Esophagus squamous epithelium (tissue), 5 donors: ENCODE measurements around the gene TPM1. TPM values are rescaled to one million over a fixed set of nuclear protein-coding genes. Genes with fewer than 3 reads are reported as not detected.

ENCODE experiments used
- DNase-seq: peaks from one replicate; lab custom pipeline; 2025; lab: John Stamatoyannopoulos, UW
- H3K27ac ChIP-seq, 4 donors: fragments of 200-600 bp; sonication (generic); one replicate each; pipeline ENCODE4 v1.5.1; 2016 to 2019; ENCODE audit warnings: mild to moderate bottlenecking in 1 of 4
- H3K27me3 ChIP-seq, 4 donors: fragments of 200-600 bp; sonication (generic); 1 replicate in 3 of 4; 2 replicates in 1 of 4; pipeline versions ENCODE4 v1.5.1 to v1.6.0; 2017 to 2021; ENCODE audit warnings: antibody characterized with exemption in 1 of 4
- H3K36me3 ChIP-seq, 3 donors: fragments of 200-600 bp; sonication (generic); one replicate each; pipeline ENCODE4 v1.5.1; 2016 to 2019
- H3K4me1 ChIP-seq, 3 donors: fragments of 200-600 bp; sonication (generic); one replicate each; pipeline ENCODE4 v1.5.1; 2017 to 2019
- H3K4me3 ChIP-seq, 4 donors: fragments of 200-600 bp; sonication (generic); 1 replicate in 3 of 4; 2 replicates in 1 of 4; pipeline ENCODE4 v1.5.1; 2016 to 2019; ENCODE audit warnings: mild to moderate bottlenecking in 2 of 4, moderate library complexity in 1 of 4
- H3K9me3 ChIP-seq, 3 donors: fragments of 200-600 bp; sonication (generic); one replicate each; pipeline ENCODE4 v1.5.1; 2016 to 2019
- CTCF ChIP-seq, 6 experiments: fragments of 450-650 bp in 4 of 6; fragments of 200-600 bp in 2 of 6; sonication (generic) in 2 of 6; IDR thresholded peaks; one replicate each; pipeline ENCODE4 v1.5.1; 2016 to 2019; ENCODE audit warnings: antibody characterized with exemption in 6 of 6, mild to moderate bottlenecking in 4 of 6, moderate library complexity in 4 of 6
- POLR2A ChIP-seq, 4 donors: fragments of 450-650 bp; IDR thresholded peaks; one replicate each; pipeline ENCODE4 v1.6.1; 2017; ENCODE audit warnings: antibody characterized with exemption in 4 of 4, mild to moderate bottlenecking in 4 of 4, moderate library complexity in 3 of 4
- WGBS, 2 donors: methylation state at CpG; one replicate each; pipeline ENCODE4 v1.1.5; 2018; 5-methylcytosine and 5-hydroxymethylcytosine counted together
- intact Hi-C: fragments of 100-400 bp; cut with DNase I; formaldehyde crosslinking; loops from one replicate; pipeline ENCODE4 v1.15.0; 2022
- total RNA-seq, 4 donors: library from RNA; depleted of rRNA; stranded (reverse); fragments of >200 nt; gene quantifications; one replicate each; pipeline ENCODE4 v1.1.0, GENCODE V29; 2016
- donor health status: DM: yes; HTN: yes; CAD: no.

The TPM1 gene
- total RNA-seq, 4 donors from 2014 or later = 44.3 to 680 (median 138) TPM

GRCh38 chr15:63073497-63074172 lies 31.1 kb downstream of the TPM1 start:
- intact Hi-C loops = no loop called here
- DNase-seq = no peak
- H3K4me1 ChIP-seq = peaks cover 0 to 16% (median 0%) of the 10 kb centered on the region in 3 donors
- TF ChIP-seq CTCF (IDR thresholded peaks at IDR 0.05) = no peak
- no peak for TF ChIP-seq POLR2A (IDR thresholded peaks at IDR 0.05)
- H3K27me3 ChIP-seq = peaks cover 0 to 7% (median 0%) of the 10 kb centered on the region in 4 donors
- no peak overlapping the region for H3K4me3 ChIP-seq
- 57 to 58% methylated on average over 9 of the region's 9 CpGs for WGBS, 2 donors
- H3K9me3 ChIP-seq = no peaks in the 10 kb centered on the region
- H3K36me3 ChIP-seq = peaks cover 0 to 8% (median 0%) of the 10 kb centered on the region in 3 donors
- peak overlapping the region in 2 of 4 donors; percentile 34 to 55 for H3K27ac ChIP-seq

- 58 to 68% methylated on average over 16 to 17 of the region's 17 CpGs for WGBS, 2 donors
- peaks cover 0 to 16% (median 0%) of the 10 kb centered on the region in 3 donors for H3K4me1 ChIP-seq
- H3K27ac ChIP-seq = peak overlapping the region in 3 of 4 donors; percentile 12 to 55 (median 43)
- H3K36me3 ChIP-seq = peaks cover 0 to 7% (median 0%) of the 10 kb centered on the region in 3 donors
- H3K4me3 ChIP-seq = peak overlapping the region in 1 of 4 donors; percentile 13
- H3K9me3 ChIP-seq = no peaks in the 10 kb centered on the region
- H3K27me3 ChIP-seq = peaks cover 0 to 7% (median 0%) of the 10 kb centered on the region in 4 donors
- TF ChIP-seq POLR2A (IDR thresholded peaks at IDR 0.05) (no peak), CTCF (IDR thresholded peaks at IDR 0.05) (no peak)
- intact Hi-C loops = no loop called here
- DNase-seq = no peak
Observed at GRCh38 chr15:63075015-63075983, 32.8 kb downstream of the TPM1 start.

DNA sequence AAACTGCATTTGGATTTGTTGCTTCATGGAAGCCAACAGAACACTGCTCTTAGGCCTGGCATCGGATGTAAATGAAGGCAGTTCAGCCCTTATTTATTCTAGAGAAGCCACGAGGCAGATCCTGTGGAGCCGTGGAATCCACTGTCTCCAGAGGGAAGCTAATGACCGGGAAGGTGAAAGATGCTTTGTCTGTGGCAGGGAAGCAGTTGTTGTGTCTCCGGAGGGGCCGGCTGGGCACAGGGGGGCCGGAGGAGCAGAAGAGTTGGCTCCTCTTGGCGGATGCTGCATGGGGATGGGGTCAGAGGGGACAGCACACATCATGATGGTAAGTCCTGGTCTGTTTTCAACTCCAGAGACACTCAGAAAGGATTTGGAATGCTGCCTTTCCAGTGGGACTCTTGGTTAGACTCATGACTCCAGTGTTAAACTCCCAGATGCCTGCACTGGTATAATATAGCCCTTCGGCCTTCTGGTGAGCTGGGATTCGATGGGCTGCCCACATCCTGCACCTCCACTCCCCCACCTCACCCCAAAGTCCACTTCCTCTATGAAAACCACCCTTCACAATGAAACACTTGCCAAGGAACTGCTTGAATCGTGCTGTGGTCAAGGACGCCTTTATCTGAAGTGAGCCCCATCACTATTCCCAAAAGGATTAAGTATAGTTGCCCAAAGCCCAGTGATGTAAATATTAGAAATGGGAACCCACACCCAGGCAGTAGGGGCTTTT lies 33.6 kb downstream of the TPM1 start:
- H3K27ac ChIP-seq = peak overlapping the region in 3 of 4 donors; percentile 12 to 55 (median 16)
- H3K4me3 ChIP-seq = no peak overlapping the region
- TF ChIP-seq CTCF (IDR thresholded peaks at IDR 0.05) (no peak), POLR2A (IDR thresholded peaks at IDR 0.05) (no peak)
- peaks cover 0 to 16% (median 0%) of the 10 kb centered on the region in 3 donors for H3K4me1 ChIP-seq
- peaks cover 0 to 7% (median 0%) of the 10 kb centered on the region in 4 donors for H3K27me3 ChIP-seq
- peaks cover 0 to 6% (median 0%) of the 10 kb centered on the region in 3 donors for H3K36me3 ChIP-seq
- intact Hi-C loops = no loop called here
- no peaks in the 10 kb centered on the region for H3K9me3 ChIP-seq
- 64 to 69% methylated on average over 5 to 11 of the region's 12 CpGs for whole genome bisulfite sequencing, 2 donors
- no peak for DNase-seq

DNA sequence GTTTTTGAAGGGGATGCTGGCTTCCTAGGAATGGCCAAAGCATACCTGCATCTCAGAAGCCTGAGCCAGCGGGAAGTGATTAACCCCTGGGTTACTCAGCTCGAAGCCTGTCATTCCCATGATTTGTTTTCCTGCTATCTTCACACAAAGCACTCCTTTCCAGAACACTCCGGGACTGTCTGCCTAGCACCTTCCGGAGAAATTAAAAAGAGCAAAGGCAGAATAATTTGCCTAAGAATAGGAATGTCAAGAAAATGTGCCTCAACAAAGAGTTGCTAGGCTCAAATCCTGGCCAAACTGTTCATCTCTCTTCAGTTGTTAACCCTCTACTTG lies 34.1 kb downstream of the TPM1 start:
- no peak for DNase-seq
- WGBS, 2 donors = 74 to 80% methylated on average over 4 of the region's 4 CpGs
- Histone ChIP-seq H3K27ac (no peak overlapping the region), H3K27me3 (peaks cover 0 to 7% (median 0%) of the 10 kb centered on the region in 4 donors), H3K9me3 (no peaks in the 10 kb centered on the region), H3K4me1 (peaks cover 0 to 16% (median 0%) of the 10 kb centered on the region in 3 donors), H3K36me3 (peaks cover 0 to under 1% (median 0%) of the 10 kb centered on the region in 3 donors), H3K4me3 (no peak overlapping the region)
- TF ChIP-seq POLR2A (IDR thresholded peaks at IDR 0.05) (no peak), CTCF (IDR thresholded peaks at IDR 0.05) (no peak)
- intact Hi-C loops = no loop called here
